Measurements from ENCODE around the gene IQCN.

Gene IQCN

DNA sequence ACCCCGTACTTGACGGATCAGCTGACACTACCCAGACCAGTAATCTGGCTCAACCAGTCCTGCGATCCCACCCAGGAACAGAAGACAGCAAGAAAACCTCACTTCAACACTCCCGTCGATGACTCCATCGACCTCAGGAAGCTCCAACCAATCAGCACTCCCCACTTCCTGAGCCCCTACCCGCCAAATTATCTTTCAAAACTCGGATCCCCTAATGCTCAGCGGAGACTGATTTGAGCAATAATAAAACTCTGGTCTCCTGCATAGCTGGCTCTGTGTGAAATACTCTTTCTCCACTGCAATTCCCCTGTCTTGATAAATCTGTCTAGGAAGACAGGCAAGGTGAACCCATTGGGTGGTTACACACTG is 47.5 kb upstream of the IQCN start:
- Histone ChIP-seq H3K27ac (ENCODE audit: low read depth, low read length) (peak overlapping the region; percentile 72), H3K27me3 (ENCODE audit: control insufficient read depth, low read length) (no peaks in the 10 kb centered on the region), H3K9me3 (ENCODE audit: control insufficient read depth, insufficient read depth, low read length) (no peaks in the 10 kb centered on the region), H3K4me2 (ENCODE audit: low read length) (peak overlapping the region; percentile 98), H3K36me3 (ENCODE audit: control insufficient read depth, low read length) (peaks cover 44% of the 10 kb centered on the region), H3K79me2 (ENCODE audit: control insufficient read depth, low read length) (peaks cover 62% of the 10 kb centered on the region), H3K4me3 (ENCODE audit: low read length) (peak overlapping the region; percentile 87), H3F3A (ENCODE audit: control insufficient read depth, insufficient read depth) (peaks cover 16% of the 10 kb centered on the region), H3K9me2 (replicated peaks; ENCODE audit: control insufficient read depth, low read length) (no peaks in the 10 kb centered on the region), H4K20me1 (ENCODE audit: control insufficient read depth, insufficient read depth, low read depth, low read length) (peaks cover 12% of the 10 kb centered on the region; the same call in 1 of the 2 replicates), H3K4me1 (ENCODE audit: control insufficient read depth, low read length) (peaks cover 50% of the 10 kb centered on the region)
- TF ChIP-seq, protein P1, sequence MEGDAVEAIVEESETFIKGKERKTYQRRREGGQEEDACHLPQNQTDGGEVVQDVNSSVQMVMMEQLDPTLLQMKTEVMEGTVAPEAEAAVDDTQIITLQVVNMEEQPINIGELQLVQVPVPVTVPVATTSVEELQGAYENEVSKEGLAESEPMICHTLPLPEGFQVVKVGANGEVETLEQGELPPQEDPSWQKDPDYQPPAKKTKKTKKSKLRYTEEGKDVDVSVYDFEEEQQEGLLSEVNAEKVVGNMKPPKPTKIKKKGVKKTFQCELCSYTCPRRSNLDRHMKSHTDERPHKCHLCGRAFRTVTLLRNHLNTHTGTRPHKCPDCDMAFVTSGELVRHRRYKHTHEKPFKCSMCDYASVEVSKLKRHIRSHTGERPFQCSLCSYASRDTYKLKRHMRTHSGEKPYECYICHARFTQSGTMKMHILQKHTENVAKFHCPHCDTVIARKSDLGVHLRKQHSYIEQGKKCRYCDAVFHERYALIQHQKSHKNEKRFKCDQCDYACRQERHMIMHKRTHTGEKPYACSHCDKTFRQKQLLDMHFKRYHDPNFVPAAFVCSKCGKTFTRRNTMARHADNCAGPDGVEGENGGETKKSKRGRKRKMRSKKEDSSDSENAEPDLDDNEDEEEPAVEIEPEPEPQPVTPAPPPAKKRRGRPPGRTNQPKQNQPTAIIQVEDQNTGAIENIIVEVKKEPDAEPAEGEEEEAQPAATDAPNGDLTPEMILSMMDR (IDR thresholded peaks at IDR 0.05; ENCODE audit: low read depth, low read length, poor library complexity, severe bottlenecking) = no peak
- no peak for TF ChIP-seq EZH2phosphoT487 (IDR thresholded peaks at IDR 0.05; ENCODE audit: borderline replicate concordance, low read length)

DNA sequence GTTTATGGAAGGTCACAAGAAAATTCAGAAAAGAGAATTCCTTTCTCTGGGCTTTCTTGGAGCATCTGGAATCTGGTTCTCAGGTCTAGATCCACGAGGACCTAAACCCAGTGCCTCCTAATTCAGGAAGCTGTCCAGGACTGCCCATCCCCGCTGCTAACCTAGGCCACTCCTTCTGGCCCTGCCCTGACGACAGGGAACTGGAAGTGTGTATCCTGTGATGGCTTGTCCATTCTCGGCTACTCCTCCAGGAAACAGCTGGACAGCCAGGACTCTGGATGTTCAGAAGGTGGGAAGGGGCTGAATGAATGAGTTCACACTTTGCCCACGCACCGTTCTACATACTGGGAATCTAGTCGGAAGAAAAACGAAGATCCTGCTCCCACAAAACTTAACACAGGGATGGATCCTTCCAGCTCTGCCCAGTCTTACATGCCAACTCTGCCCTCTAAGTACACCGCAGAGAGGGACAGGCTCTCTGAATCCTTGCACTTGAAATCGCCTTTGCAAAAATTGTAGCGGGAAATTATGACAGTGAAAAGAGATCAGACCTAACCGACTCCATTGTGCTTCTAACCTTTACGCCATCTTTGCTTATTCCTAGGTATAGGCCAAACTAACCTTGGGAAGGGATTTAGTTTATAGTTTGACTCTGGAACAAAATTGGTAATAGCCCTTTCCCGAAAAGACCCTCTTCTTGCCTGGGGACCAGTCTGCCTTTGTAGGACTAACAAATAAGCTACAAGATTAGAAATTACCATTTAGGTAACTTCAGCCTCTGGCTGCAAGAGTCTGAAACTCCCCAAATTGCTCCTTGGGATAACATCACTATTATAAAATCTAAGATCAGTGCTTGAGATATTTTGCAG is 46.8 kb upstream of the IQCN start:
- Histone ChIP-seq H3K4me2 (ENCODE audit: low read length) (peak overlapping the region; percentile 98), H3K4me3 (ENCODE audit: low read length) (peak overlapping the region; percentile 87), H3K9me3 (ENCODE audit: control insufficient read depth, insufficient read depth, low read length) (no peaks in the 10 kb centered on the region), H3K4me1 (ENCODE audit: control insufficient read depth, low read length) (peaks cover 50% of the 10 kb centered on the region), H3K36me3 (ENCODE audit: control insufficient read depth, low read length) (peaks cover 50% of the 10 kb centered on the region), H3K79me2 (ENCODE audit: control insufficient read depth, low read length) (peaks cover 68% of the 10 kb centered on the region), H3K27ac (ENCODE audit: low read depth, low read length) (peak overlapping the region; percentile 72), H3F3A (ENCODE audit: control insufficient read depth, insufficient read depth) (peaks cover 16% of the 10 kb centered on the region), H3K27me3 (ENCODE audit: control insufficient read depth, low read length) (no peaks in the 10 kb centered on the region), H4K20me1 (ENCODE audit: control insufficient read depth, insufficient read depth, low read depth, low read length) (peaks cover 12% of the 10 kb centered on the region; the same call in 1 of the 2 replicates), H3K9me2 (replicated peaks; ENCODE audit: control insufficient read depth, low read length) (no peaks in the 10 kb centered on the region)
- TF ChIP-seq EZH2phosphoT487 (IDR thresholded peaks at IDR 0.05; ENCODE audit: borderline replicate concordance, low read length) = no peak
- TF ChIP-seq, protein P1 (IDR thresholded peaks at IDR 0.05; ENCODE audit: low read depth, low read length, poor library complexity, severe bottlenecking) = no peak

- H3K36me3 ChIP-seq (ENCODE audit: control insufficient read depth, low read length) = peaks cover 61% of the 10 kb centered on the region
- peaks cover 44% of the 10 kb centered on the region for H3K4me1 ChIP-seq (ENCODE audit: control insufficient read depth, low read length)
Measured at GRCh38 chr19:18319591-18320135, 45.4 kb upstream of the IQCN start.

More at GRCh38 chr19:18319591-18320135, 45.4 kb upstream of the IQCN start:
- H4K20me1 ChIP-seq (ENCODE audit: control insufficient read depth, insufficient read depth, low read depth, low read length) = peaks cover 12% of the 10 kb centered on the region; the same call in 1 of the 2 replicates
- H3K9me2 ChIP-seq (replicated peaks; ENCODE audit: control insufficient read depth, low read length) = no peaks in the 10 kb centered on the region
- TF ChIP-seq, protein P1 (IDR thresholded peaks at IDR 0.05; ENCODE audit: low read depth, low read length, poor library complexity, severe bottlenecking) = no peak
- TF ChIP-seq EZH2phosphoT487 (IDR thresholded peaks at IDR 0.05; ENCODE audit: borderline replicate concordance, low read length) = no peak
- no peak overlapping the region for H3K27ac ChIP-seq (ENCODE audit: low read depth, low read length)
- H3K9me3 ChIP-seq (ENCODE audit: control insufficient read depth, insufficient read depth, low read length) = no peaks in the 10 kb centered on the region
- H3K79me2 ChIP-seq (ENCODE audit: control insufficient read depth, low read length) = peaks cover 70% of the 10 kb centered on the region
- no peak overlapping the region for H3K4me3 ChIP-seq (ENCODE audit: low read length)
- peaks cover 12% of the 10 kb centered on the region for H3F3A ChIP-seq (ENCODE audit: control insufficient read depth, insufficient read depth)
- no peak overlapping the region for H3K4me2 ChIP-seq (ENCODE audit: low read length)
- no peaks in the 10 kb centered on the region for H3K27me3 ChIP-seq (ENCODE audit: control insufficient read depth, low read length)
